Measurements from ENCODE around the gene EFCAB11. TPM values are rescaled to one million over a fixed set of nuclear protein-coding genes. Genes with fewer than 3 reads are reported as not detected.

Gene EFCAB11
- total and polyA plus RNA-seq, 11 donors: 0.79 to 4.6 (median 3.3) TPM

- intact Hi-C loops (cut with DNase I): no loop called here
- peak overlapping the region; percentile 63 to 98 (median 92) for H3K4me3 ChIP-seq
- 1 to 3% (median 3%) methylated on average over 20 of the region's 20 CpGs for WGBS, 4 donors
These were observed 653 bp upstream of the EFCAB11 start for GRCh38 chr14:89955022-89955744.

GRCh38 chr14:89953602-89954001 is 928 bp downstream of the EFCAB11 start:
- WGBS, 4 donors: 58 to 70% (median 62%) methylated on average over 1 of the region's 1 CpG

More at GRCh38 chr14:89955022-89955744, 653 bp upstream of the EFCAB11 start:
- Histone ChIP-seq H3K27me3 (no peaks in the 10 kb centered on the region), H3K9me3 (no peaks in the 10 kb centered on the region), H3K4me1 (peaks cover 4 to 27% (median 15%) of the 10 kb centered on the region in 12 donors), H3K36me3 (peaks cover 0 to 18% (median 0%) of the 10 kb centered on the region in 9 donors), H3K27ac (peak overlapping the region; percentile 1 to 92 (median 80))
- DNase-seq (peak in 2 of 5 donors; percentile 29 to 59), ATAC-seq (peak; percentile 26 to 49 (median 38))
- no peak for TF ChIP-seq POLR2A (IDR thresholded peaks at IDR 0.05)
- TF ChIP-seq, protein P1, sequence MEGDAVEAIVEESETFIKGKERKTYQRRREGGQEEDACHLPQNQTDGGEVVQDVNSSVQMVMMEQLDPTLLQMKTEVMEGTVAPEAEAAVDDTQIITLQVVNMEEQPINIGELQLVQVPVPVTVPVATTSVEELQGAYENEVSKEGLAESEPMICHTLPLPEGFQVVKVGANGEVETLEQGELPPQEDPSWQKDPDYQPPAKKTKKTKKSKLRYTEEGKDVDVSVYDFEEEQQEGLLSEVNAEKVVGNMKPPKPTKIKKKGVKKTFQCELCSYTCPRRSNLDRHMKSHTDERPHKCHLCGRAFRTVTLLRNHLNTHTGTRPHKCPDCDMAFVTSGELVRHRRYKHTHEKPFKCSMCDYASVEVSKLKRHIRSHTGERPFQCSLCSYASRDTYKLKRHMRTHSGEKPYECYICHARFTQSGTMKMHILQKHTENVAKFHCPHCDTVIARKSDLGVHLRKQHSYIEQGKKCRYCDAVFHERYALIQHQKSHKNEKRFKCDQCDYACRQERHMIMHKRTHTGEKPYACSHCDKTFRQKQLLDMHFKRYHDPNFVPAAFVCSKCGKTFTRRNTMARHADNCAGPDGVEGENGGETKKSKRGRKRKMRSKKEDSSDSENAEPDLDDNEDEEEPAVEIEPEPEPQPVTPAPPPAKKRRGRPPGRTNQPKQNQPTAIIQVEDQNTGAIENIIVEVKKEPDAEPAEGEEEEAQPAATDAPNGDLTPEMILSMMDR (IDR thresholded peaks at IDR 0.05): no peak

GRCh38 chr14:89952576-89952975 is 2.0 kb downstream of the EFCAB11 start:
- TF ChIP-seq POLR2A (IDR thresholded peaks at IDR 0.05): no peak
- TF ChIP-seq, protein P1 (IDR thresholded peaks at IDR 0.05): no peak
- ATAC-seq: no peak
- no peaks in the 10 kb centered on the region for H3K27me3 ChIP-seq
- H3K4me1 ChIP-seq: peaks cover 4 to 21% (median 15%) of the 10 kb centered on the region in 12 donors
- no peaks in the 10 kb centered on the region for H3K9me3 ChIP-seq
- H3K27ac ChIP-seq: no peak overlapping the region
- peaks cover 0 to 27% (median 10%) of the 10 kb centered on the region in 9 donors for H3K36me3 ChIP-seq
- no peak overlapping the region for H3K4me3 ChIP-seq
- intact Hi-C loops (cut with DNase I): no loop called here
- 79 to 90% (median 89%) methylated on average over 2 of the region's 2 CpGs for WGBS, 4 donors
- no peak for DNase-seq

More at GRCh38 chr14:89953602-89954001, 928 bp downstream of the EFCAB11 start:
- Histone ChIP-seq H3K36me3 (peaks cover 0 to 27% (median 10%) of the 10 kb centered on the region in 9 donors), H3K4me1 (peaks cover 4 to 22% (median 15%) of the 10 kb centered on the region in 12 donors), H3K9me3 (no peaks in the 10 kb centered on the region), H3K4me3 (peak overlapping the region in 6 of 12 donors; percentile 85 to 97 (median 94)), H3K27me3 (no peaks in the 10 kb centered on the region), H3K27ac (peak overlapping the region in 1 of 12 donors; percentile 71)
- ATAC-seq: no peak
- intact Hi-C loops (cut with DNase I): no loop called here
- DNase-seq: no peak
- TF ChIP-seq POLR2A (IDR thresholded peaks at IDR 0.05): no peak
- TF ChIP-seq, protein P1 (IDR thresholded peaks at IDR 0.05): no peak

GRCh38 chr14:89947344-89947743 is 7.2 kb downstream of the EFCAB11 start:
- Histone ChIP-seq H3K27ac (no peak overlapping the region), H3K27me3 (no peaks in the 10 kb centered on the region), H3K4me3 (no peak overlapping the region), H3K36me3 (peaks cover 0 to 25% (median 10%) of the 10 kb centered on the region in 9 donors), H3K9me3 (no peaks in the 10 kb centered on the region), H3K4me1 (no peaks in the 10 kb centered on the region)
- TF ChIP-seq, protein P1 (IDR thresholded peaks at IDR 0.05): no peak
- no peak for TF ChIP-seq POLR2A (IDR thresholded peaks at IDR 0.05)
- DNase-seq: no peak
- intact Hi-C loops (cut with DNase I): no loop called here
- ATAC-seq: no peak
